ENCODE results near the gene MLN. TPM values are rescaled to one million over a fixed set of nuclear protein-coding genes. Genes with fewer than 3 reads are reported as not detected.
"Not testable (repeated sequence)": the region's sequence is repeated elsewhere in the genome, so short reads cannot be mapped to it uniquely, and the experiment has no call there.

MLN gene
- total RNA-seq, 1 experiment from 2014 or later: not detected

- no peak for DNase-seq (ENCODE audit: low spot score)
Observed at GRCh38 chr6:33834401-33835392, 30.9 kb upstream of the MLN start.

- no peak for DNase-seq (ENCODE audit: low spot score)
Observed at GRCh38 chr6:33833599-33833998, 29.8 kb upstream of the MLN start.

- not testable (repeated sequence) for DNase-seq (ENCODE audit: low spot score)
Observed at GRCh38 chr6:33832831-33833230, 29.0 kb upstream of the MLN start.

GRCh38 chr6:33831725-33832124 is 27.9 kb upstream of the MLN start:
- DNase-seq (ENCODE audit: low spot score): not testable (repeated sequence)

- DNase-seq (ENCODE audit: low spot score): no peak
Observed at GRCh38 chr6:33830635-33831240, 26.9 kb upstream of the MLN start.

- no peak for DNase-seq (ENCODE audit: low spot score)
Observed at GRCh38 chr6:33828764-33829731, 25.2 kb upstream of the MLN start.

GRCh38 chr6:33828452-33828763 is 24.6 kb upstream of the MLN start:
- DNase-seq (ENCODE audit: low spot score): no peak

GRCh38 chr6:33827546-33828451 is 24.0 kb upstream of the MLN start:
- DNase-seq (ENCODE audit: low spot score): peak; percentile 13

GRCh38 chr6:33826537-33826936 is 22.7 kb upstream of the MLN start:
- no peak for DNase-seq (ENCODE audit: low spot score)

GRCh38 chr6:33824461-33825154 is 20.8 kb upstream of the MLN start:
- DNase-seq (ENCODE audit: low spot score): no peak

- DNase-seq (ENCODE audit: low spot score): no peak
Observed at GRCh38 chr6:33823806-33824205, 20.0 kb upstream of the MLN start.

- peak; percentile 21 for DNase-seq (ENCODE audit: low spot score)
Observed at GRCh38 chr6:33822575-33823395, 19.0 kb upstream of the MLN start.

GRCh38 chr6:33820784-33821520 is 17.1 kb upstream of the MLN start:
- DNase-seq (ENCODE audit: low spot score): no peak

- DNase-seq (ENCODE audit: low spot score): no peak
Observed at GRCh38 chr6:33820243-33820642, 16.4 kb upstream of the MLN start.

- DNase-seq (ENCODE audit: low spot score): no peak
Observed at GRCh38 chr6:33819021-33819420, 15.2 kb upstream of the MLN start.

- no peak for DNase-seq (ENCODE audit: low spot score)
Observed at GRCh38 chr6:33818293-33818692, 14.5 kb upstream of the MLN start.

- no peak for DNase-seq (ENCODE audit: low spot score)
Observed at GRCh38 chr6:33817489-33817888, 13.7 kb upstream of the MLN start.

GRCh38 chr6:33816911-33817310 is 13.1 kb upstream of the MLN start:
- DNase-seq (ENCODE audit: low spot score): no peak

GRCh38 chr6:33815854-33816253 is 12.1 kb upstream of the MLN start:
- peak; percentile 21 for DNase-seq (ENCODE audit: low spot score)
